ENCODE results near the gene PTPN14.

GRCh38 chr1:214362188-214362882 lies 189.1 kb downstream of the PTPN14 start:
- TF ChIP-seq, protein P1, sequence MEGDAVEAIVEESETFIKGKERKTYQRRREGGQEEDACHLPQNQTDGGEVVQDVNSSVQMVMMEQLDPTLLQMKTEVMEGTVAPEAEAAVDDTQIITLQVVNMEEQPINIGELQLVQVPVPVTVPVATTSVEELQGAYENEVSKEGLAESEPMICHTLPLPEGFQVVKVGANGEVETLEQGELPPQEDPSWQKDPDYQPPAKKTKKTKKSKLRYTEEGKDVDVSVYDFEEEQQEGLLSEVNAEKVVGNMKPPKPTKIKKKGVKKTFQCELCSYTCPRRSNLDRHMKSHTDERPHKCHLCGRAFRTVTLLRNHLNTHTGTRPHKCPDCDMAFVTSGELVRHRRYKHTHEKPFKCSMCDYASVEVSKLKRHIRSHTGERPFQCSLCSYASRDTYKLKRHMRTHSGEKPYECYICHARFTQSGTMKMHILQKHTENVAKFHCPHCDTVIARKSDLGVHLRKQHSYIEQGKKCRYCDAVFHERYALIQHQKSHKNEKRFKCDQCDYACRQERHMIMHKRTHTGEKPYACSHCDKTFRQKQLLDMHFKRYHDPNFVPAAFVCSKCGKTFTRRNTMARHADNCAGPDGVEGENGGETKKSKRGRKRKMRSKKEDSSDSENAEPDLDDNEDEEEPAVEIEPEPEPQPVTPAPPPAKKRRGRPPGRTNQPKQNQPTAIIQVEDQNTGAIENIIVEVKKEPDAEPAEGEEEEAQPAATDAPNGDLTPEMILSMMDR (conservative IDR thresholded peaks at IDR 0.05 in 1 of 2, IDR thresholded peaks at IDR 0.05 in 1 of 2; ENCODE audit: extremely low read depth in 1 of 2, insufficient read depth in 1 of 2, low read depth in 1 of 2, low read length in 2 of 2): no peak
- TF ChIP-seq EZH2 (IDR thresholded peaks at IDR 0.05; ENCODE audit: borderline replicate concordance, low read length): no peak
